Panc1 (cell line): ENCODE data around the gene MEF2A.

Experiments
- CTCF ChIP-seq: fragments of 450-650 bp; IDR thresholded peaks from 2 replicates; pipeline ENCODE4 v1.5.1; 2017; ENCODE audit warnings: mild to moderate bottlenecking
- POLR2AphosphoS5 ChIP-seq: IDR thresholded peaks from 2 replicates; pipeline ENCODE4 v1.6.1; 2012; ENCODE audit warnings: mild to moderate bottlenecking, low read depth, low read length, moderate library complexity
- REST ChIP-seq, 2 experiments: IDR thresholded peaks; 2 replicates each; pipeline ENCODE4 v1.6.1; 2011 to 2012; ENCODE audit warnings: low read depth in 2 of 2, control low read depth in 1 of 2, low read length in 1 of 2, mild to moderate bottlenecking in 1 of 2, moderate library complexity in 1 of 2; ENCODE audit not compliant: insufficient read depth in 1 of 2

DNA sequence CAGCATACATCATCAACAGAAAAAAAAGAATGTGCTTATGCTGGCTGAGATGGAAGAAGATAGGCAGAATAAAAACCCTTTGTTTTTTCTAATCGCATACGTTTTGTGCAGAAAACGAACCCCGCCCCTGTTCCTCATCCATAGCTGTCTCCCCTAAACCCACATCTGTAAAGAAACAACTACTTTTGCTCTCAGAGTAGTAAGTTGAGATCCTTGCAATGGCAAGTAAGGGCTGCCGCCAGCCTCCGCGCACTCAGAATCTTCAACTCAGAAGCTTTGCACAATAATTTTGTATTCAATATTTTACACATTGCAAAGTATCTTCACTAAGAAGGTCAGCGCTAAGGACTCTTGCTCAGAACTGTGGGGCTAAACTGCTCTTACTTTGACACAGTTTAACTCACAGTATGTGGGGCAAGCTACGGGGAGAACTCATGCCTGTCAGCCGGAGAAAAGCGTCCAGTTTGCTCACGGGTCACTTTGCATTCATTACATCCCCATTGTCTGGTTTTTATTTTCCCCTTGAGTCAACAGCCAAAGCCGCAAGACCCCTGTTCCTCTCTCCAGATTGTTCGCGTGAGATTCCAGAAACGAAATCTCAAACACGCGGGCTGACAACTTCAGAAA is 166.5 kb downstream of the MEF2A start:
- TF ChIP-seq CTCF, result no peak
- TF ChIP-seq POLR2AphosphoS5, result no peak
- no peak for TF ChIP-seq REST (IDR thresholded peaks at IDR 0.05; ENCODE audit: insufficient read depth in 1 of 2, low read depth in 2 of 2, low read length in 1 of 2)
